ENCODE measurements around the gene HYAL3. TPM values are rescaled to one million over a fixed set of nuclear protein-coding genes. Genes with fewer than 3 reads are reported as not detected.
"Not testable (repeated sequence)": the region's sequence is repeated elsewhere in the genome, so short reads cannot be mapped to it uniquely, and the experiment has no call there.

HYAL3 gene
- total RNA-seq, 1 experiment from 2014 or later: 10.2 TPM

DNA sequence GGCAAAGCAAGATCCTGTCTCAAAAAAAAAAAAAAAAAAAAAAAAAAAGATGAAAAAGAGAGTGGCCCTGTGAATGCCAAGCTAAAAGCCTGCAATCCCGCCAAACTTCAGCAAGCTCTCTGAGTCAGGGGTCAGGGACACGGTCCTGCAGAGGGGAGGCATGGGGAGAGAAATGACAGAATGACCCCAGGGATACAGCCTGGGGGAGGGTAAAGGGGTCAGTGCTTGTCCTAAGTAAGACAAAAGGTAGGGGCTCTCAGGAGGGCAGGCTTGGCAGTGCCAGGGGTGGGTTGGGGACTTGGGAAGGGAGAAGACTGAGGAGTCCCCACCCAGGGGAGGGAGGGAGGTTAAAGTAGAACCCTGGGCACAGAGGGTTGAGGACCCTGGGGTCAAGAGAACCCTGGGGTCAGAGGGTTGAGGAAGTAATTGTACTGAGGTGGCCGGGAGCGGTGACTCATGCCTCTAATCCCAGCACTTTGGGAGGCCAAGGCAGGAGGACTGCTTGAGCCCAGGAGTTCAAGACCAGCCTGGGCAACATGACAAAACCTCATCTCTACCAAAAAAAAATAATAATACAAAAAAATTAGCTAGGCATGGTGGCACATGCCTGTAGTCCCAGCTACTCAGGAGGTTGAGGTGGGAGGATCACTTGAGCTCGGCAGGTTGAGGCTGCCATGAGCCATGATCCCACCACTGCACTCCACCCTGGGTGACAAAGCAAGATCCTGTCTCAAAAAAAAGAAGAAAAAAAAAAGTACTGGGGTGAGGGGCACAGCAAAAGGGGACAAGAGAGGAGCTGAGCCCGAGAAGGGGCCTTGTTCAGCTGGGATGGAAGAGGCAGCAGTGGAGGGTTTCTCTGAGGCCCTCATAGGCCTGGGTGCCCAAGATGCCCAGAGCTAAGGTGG lies 35.5 kb downstream of the HYAL3 start:
- TF ChIP-seq, protein P1, sequence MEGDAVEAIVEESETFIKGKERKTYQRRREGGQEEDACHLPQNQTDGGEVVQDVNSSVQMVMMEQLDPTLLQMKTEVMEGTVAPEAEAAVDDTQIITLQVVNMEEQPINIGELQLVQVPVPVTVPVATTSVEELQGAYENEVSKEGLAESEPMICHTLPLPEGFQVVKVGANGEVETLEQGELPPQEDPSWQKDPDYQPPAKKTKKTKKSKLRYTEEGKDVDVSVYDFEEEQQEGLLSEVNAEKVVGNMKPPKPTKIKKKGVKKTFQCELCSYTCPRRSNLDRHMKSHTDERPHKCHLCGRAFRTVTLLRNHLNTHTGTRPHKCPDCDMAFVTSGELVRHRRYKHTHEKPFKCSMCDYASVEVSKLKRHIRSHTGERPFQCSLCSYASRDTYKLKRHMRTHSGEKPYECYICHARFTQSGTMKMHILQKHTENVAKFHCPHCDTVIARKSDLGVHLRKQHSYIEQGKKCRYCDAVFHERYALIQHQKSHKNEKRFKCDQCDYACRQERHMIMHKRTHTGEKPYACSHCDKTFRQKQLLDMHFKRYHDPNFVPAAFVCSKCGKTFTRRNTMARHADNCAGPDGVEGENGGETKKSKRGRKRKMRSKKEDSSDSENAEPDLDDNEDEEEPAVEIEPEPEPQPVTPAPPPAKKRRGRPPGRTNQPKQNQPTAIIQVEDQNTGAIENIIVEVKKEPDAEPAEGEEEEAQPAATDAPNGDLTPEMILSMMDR (conservative IDR thresholded peaks at IDR 0.05): no peak
- TF ChIP-seq EZH2 (IDR thresholded peaks at IDR 0.05; ENCODE audit: low read depth): no peak
- ChIA-PET POLR2A (ENCODE audit: unreplicated experiment) (interaction anchor here (0.6 to 1.2 kb wide), 5 partner anchors 8 to 334 kb away, joined by 3 to 6 read pairs (median 3); partner anchors contain the start of genes HYAL3, MON1A and NAA80), CTCF (interaction anchor here (0.6 to 1.2 kb wide), 4 partner anchors 15 to 60 kb away, joined by 3 to 10 read pairs (median 6); partner anchors contain the start of gene IFRD2)
- H3K36me3 ChIP-seq (ENCODE audit: low read depth): no peaks in the 10 kb centered on the region
- no peaks in the 10 kb centered on the region for H4K20me1 ChIP-seq (ENCODE audit: insufficient read depth)
- peak overlapping the region; percentile 86 for H3K27ac ChIP-seq
- no peaks in the 10 kb centered on the region for H3K9me3 ChIP-seq (ENCODE audit: insufficient read depth, low read depth)
- no peak overlapping the region for H2AFZ ChIP-seq
- no peaks in the 10 kb centered on the region for H3K79me2 ChIP-seq (ENCODE audit: low read depth)
- TSS peak; percentile 29 for BruUV-seq (replicated peaks)
- H3K4me2 ChIP-seq: peak overlapping the region; percentile 59
- H3K27me3 ChIP-seq (ENCODE audit: insufficient read depth, low read depth): no peaks in the 10 kb centered on the region
- DNase-seq: no peak
- peaks cover 28% of the 10 kb centered on the region; the same call in 1 of the 2 replicates for H3F3A ChIP-seq (ENCODE audit: insufficient read depth, low read depth)
- intact Hi-C loops (cut with micrococcal nuclease; ENCODE audit: unreplicated experiment): loop anchor here (2.0 to 5.0 kb wide), 5 partner anchors 27 to 341 kb away; partner anchors contain the start of genes GNAI2, HYAL3 and NAA80
- peaks cover 42% of the 10 kb centered on the region for H3K4me1 ChIP-seq (replicated peaks; ENCODE audit: insufficient read depth)
- H3K9me2 ChIP-seq (ENCODE audit: insufficient read depth): no peaks in the 10 kb centered on the region
- no peak overlapping the region for H3K4me3 ChIP-seq

DNA sequence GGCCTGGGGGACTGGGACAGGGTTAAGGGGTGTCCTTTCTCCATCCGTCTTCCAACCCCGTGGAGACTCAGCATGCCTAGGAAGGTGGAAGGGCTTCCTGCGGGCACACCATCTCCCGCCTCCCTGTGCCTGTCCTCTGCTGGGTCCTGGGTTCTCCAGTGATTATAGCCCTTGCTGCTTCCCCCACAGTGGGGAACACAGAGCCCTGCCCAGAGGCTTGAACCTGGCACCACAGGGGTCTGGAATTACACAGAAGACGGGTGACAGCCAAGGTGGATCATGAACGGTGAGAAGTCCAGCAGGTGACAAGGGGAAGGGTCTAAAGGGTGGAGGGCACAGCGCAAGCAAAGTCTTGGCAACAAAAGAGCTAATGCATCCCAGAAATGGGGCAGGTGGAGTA lies 36.4 kb downstream of the HYAL3 start:
- Histone ChIP-seq H3K79me2 (ENCODE audit: low read depth) (no peaks in the 10 kb centered on the region), H3K27me3 (ENCODE audit: insufficient read depth, low read depth) (no peaks in the 10 kb centered on the region), H3K4me3 (no peak overlapping the region), H3K27ac (no peak overlapping the region), H3F3A (ENCODE audit: insufficient read depth, low read depth) (peaks cover 23% of the 10 kb centered on the region; the same call in 1 of the 2 replicates), H3K9me3 (ENCODE audit: insufficient read depth, low read depth) (no peaks in the 10 kb centered on the region), H4K20me1 (ENCODE audit: insufficient read depth) (no peaks in the 10 kb centered on the region), H3K9me2 (ENCODE audit: insufficient read depth) (no peaks in the 10 kb centered on the region), H2AFZ (no peak overlapping the region), H3K36me3 (ENCODE audit: low read depth) (no peaks in the 10 kb centered on the region), H3K4me2 (no peak overlapping the region), H3K4me1 (replicated peaks; ENCODE audit: insufficient read depth) (peaks cover 36% of the 10 kb centered on the region)
- no TSS peak for BruUV-seq (replicated peaks)
- DNase-seq: no peak
- no peak for TF ChIP-seq EZH2 (IDR thresholded peaks at IDR 0.05; ENCODE audit: low read depth)
- TF ChIP-seq, protein P1 (conservative IDR thresholded peaks at IDR 0.05): no peak
- intact Hi-C loops (cut with micrococcal nuclease; ENCODE audit: unreplicated experiment): loop anchor here (5.0 kb wide), 1 partner anchor 290 kb away; no protein-coding TSS in a partner anchor
- CTCF ChIA-PET: interaction anchor here (0.6 to 1.2 kb wide), 2 partner anchors 15 to 59 kb away, joined by 5 to 13 read pairs; no protein-coding TSS in a partner anchor
- POLR2A ChIA-PET (ENCODE audit: unreplicated experiment): no interaction called here

DNA sequence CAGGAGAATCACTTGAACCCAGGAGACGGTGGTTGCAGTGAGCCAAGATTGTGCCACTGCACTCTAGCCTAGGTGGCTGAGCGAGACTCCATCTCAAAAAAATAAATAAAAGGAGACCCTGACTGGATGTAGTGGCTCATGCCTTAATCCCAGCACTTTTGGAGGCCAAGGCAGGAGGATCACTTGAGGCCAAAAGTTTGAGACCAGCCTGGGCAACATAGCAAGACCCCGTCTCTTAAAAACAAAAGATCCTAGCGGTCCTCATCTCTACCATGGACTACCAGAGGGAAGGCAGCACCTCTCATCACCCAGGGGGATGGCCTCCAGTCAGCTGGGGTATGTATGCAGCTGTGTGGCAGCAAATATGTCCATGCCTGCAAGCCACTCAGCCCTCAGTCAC lies 37.0 kb downstream of the HYAL3 start:
- H3K9me3 ChIP-seq (ENCODE audit: insufficient read depth, low read depth); H3K27ac ChIP-seq; H4K20me1 ChIP-seq (ENCODE audit: insufficient read depth); POLR2A ChIA-PET (ENCODE audit: unreplicated experiment); BruUV-seq (replicated peaks); DNase-seq; CTCF ChIA-PET; H3K27me3 ChIP-seq (ENCODE audit: insufficient read depth, low read depth); H2AFZ ChIP-seq; H3K36me3 ChIP-seq (ENCODE audit: low read depth); H3K79me2 ChIP-seq (ENCODE audit: low read depth); H3K4me3 ChIP-seq; H3K4me2 ChIP-seq; H3K9me2 ChIP-seq (ENCODE audit: insufficient read depth): not testable (repeated sequence)
- intact Hi-C loops (cut with micrococcal nuclease; ENCODE audit: unreplicated experiment): loop anchor here (5.0 kb wide), 1 partner anchor 290 kb away; no protein-coding TSS in a partner anchor
- Histone ChIP-seq H3K4me1 (replicated peaks; ENCODE audit: insufficient read depth) (peaks cover 36% of the 10 kb centered on the region), H3F3A (ENCODE audit: insufficient read depth, low read depth) (peaks cover 23% of the 10 kb centered on the region; the same call in 1 of the 2 replicates)

Data from PC-9 (cell line).